ENCODE data around the gene NANOS3.

Gene NANOS3

DNA sequence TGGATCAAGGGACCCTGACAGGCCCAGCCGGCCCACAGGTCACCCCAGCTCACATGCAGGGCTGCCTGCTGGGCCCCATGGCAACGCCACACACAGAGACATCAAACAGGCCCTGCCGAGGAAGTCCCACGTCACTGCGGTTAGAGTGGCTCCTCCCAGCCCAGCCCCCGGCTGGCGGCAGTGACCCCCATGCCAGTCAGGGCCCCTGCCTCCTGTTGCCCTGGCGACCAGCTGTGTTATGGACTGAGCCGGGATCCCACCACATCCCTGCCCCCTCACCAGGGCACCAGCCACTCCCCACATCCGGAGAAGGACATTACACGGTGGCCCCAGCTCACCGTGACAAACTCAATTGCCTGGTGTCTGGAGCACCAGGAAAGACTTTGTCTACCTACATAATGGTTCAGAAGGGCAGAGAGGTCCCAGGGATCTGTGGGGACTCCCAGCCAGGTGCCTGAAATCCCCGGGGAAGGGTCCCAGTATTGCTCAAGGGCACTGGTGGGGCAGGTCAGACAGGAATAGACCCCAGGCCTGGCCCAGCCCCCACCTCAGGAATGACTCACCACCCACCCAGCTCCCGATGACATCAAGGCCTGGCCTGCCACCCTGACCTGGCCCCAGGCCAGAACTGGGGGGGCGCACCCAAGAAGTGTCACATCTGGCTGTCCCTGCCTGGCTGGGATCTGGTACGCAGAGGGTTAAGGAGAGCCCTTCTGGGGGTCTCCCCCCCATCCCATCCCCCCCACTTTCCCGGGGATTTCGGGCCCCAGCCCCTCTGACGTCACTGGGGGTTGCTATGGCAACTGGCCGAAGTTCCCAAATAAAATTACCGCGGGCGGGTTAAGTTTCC is 30.2 kb upstream of the NANOS3 start:
- ChIA-PET POLR2A (interaction anchor here (0.7 to 2.2 kb wide), 11 partner anchors 9 to 295 kb away, joined by 3 to 8 read pairs (median 4); partner anchors contain the start of gene ZSWIM4), CTCF (no interaction called here)
- DNase-seq (ENCODE audit: extremely low spot score): peak; percentile 77
- TF ChIP-seq FOXA1 (IDR thresholded peaks at IDR 0.05): no peak
- TF ChIP-seq TARDBP (IDR thresholded peaks at IDR 0.05): no peak
- no peak for TF ChIP-seq HDGF (IDR thresholded peaks at IDR 0.05; ENCODE audit: borderline replicate concordance)
- TF ChIP-seq, protein P1, sequence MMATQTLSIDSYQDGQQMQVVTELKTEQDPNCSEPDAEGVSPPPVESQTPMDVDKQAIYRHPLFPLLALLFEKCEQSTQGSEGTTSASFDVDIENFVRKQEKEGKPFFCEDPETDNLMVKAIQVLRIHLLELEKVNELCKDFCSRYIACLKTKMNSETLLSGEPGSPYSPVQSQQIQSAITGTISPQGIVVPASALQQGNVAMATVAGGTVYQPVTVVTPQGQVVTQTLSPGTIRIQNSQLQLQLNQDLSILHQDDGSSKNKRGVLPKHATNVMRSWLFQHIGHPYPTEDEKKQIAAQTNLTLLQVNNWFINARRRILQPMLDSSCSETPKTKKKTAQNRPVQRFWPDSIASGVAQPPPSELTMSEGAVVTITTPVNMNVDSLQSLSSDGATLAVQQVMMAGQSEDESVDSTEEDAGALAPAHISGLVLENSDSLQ (IDR thresholded peaks at IDR 0.05): no peak
- TF ChIP-seq BHLHE40 (IDR thresholded peaks at IDR 0.05; ENCODE audit: borderline replicate concordance): no peak
- no peak for TF ChIP-seq FOXK2 (IDR thresholded peaks at IDR 0.05)
- TF ChIP-seq CTBP1 (IDR thresholded peaks at IDR 0.05; ENCODE audit: borderline replicate concordance): no peak
- no peak for TF ChIP-seq SUZ12 (IDR thresholded peaks at IDR 0.05)
- no peak for TF ChIP-seq LEF1 (IDR thresholded peaks at IDR 0.05; ENCODE audit: borderline replicate concordance)
- TF ChIP-seq SP1 (IDR thresholded peaks at IDR 0.05): no peak
- TF ChIP-seq FOXM1 (IDR thresholded peaks at IDR 0.05; ENCODE audit: borderline replicate concordance): no peak
- TF ChIP-seq ELF4 (IDR thresholded peaks at IDR 0.05): no peak
- no peak for TF ChIP-seq ZNF384 (IDR thresholded peaks at IDR 0.05)
- TF ChIP-seq ARNT (IDR thresholded peaks at IDR 0.05): no peak
- no peak for TF ChIP-seq NFRKB (IDR thresholded peaks at IDR 0.05)
- TF ChIP-seq L3MBTL2 (conservative IDR thresholded peaks at IDR 0.05): no peak

DNA sequence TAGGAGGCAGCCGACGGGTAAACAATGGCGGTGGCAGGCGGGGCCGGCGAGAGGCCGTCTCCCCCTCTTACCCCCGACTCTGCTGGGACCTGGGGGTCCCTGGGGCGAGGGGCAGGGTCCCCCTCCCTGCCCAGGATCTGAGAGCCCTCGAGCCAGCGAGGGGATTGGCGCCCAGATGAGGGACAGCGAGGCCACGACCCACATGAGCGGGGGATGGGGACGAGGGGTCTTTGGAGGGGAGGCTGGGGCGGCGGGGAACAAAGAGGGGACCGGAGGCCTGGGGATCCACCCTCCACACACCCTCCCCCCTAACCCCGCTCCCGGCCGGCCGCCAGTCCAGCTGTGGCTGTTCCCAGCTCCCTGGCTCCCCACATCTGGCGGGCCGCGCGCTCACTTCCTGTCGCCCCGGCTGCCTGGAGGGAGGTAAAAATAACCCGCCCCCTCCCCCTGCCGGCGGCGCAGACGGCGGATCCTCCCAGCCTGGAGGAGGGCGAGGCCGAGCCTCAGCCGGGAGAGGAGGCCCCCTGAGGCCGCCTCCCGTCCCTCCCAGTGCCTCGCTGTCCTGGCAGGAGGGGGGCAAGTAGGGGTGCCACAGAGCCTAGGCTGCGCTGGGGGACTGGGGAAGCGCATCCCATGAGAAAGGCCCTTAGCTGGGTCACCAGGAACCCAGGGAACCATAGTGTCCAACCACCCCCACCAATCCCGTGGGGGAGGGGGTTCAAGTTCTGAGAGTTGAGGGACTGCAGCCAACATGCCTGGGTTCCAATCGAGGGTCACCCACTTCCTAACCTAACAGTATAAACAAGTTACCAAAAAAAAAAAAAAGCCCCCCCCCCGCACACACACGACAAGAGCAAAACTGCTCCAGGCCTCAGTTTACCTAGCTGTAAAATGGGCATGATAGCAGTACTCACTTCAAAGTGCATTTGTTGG is 29.3 kb upstream of the NANOS3 start:
- DNase-seq (ENCODE audit: extremely low spot score): peak; percentile 77
- TF ChIP-seq TARDBP (IDR thresholded peaks at IDR 0.05) (no peak), NFRKB (IDR thresholded peaks at IDR 0.05) (no peak), FOXA1 (IDR thresholded peaks at IDR 0.05) (no peak), BHLHE40 (IDR thresholded peaks at IDR 0.05; ENCODE audit: borderline replicate concordance) (no peak), LEF1 (IDR thresholded peaks at IDR 0.05; ENCODE audit: borderline replicate concordance) (no peak), CTBP1 (IDR thresholded peaks at IDR 0.05; ENCODE audit: borderline replicate concordance) (no peak), L3MBTL2 (conservative IDR thresholded peaks at IDR 0.05) (0 out of 2 replicates have a peak, but pooled peaks have one; percentile 11)
- TF ChIP-seq, protein P1 (IDR thresholded peaks at IDR 0.05): no peak
- ChIA-PET POLR2A (interaction anchor here (1.0 to 2.2 kb wide), 4 partner anchors 15 to 75 kb away, joined by 3 to 8 read pairs (median 5); partner anchors contain the start of gene ZSWIM4), CTCF (no interaction called here)

DNA sequence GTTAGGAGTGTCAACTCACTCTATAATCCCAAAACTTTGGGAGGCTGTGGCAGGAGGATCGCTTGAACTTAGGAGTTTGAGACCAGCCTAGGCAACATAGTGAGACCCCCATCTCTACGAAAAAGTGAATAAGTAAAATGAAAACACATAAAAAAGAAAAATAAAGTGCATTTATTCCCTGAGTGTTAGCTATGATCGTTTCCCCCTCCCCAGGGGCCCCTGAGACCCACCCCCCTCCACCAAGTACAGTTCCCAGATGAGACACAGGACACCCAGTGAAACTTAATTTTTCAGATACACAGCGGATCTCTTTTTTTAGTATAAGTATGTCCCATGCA is 28.6 kb upstream of the NANOS3 start:
- POLR2A ChIA-PET: interaction anchor here (2.2 kb wide), 1 partner anchor 14 kb away, joined by 8 read pairs; no protein-coding TSS in a partner anchor
- no peak for DNase-seq (ENCODE audit: extremely low spot score)
- TF ChIP-seq SUZ12 (IDR thresholded peaks at IDR 0.05) (no peak), NFRKB (IDR thresholded peaks at IDR 0.05) (no peak), FOXA1 (IDR thresholded peaks at IDR 0.05) (no peak), L3MBTL2 (conservative IDR thresholded peaks at IDR 0.05) (no peak), ELF4 (IDR thresholded peaks at IDR 0.05) (no peak), BHLHE40 (IDR thresholded peaks at IDR 0.05; ENCODE audit: borderline replicate concordance) (no peak), LEF1 (IDR thresholded peaks at IDR 0.05; ENCODE audit: borderline replicate concordance) (no peak), ARNT (IDR thresholded peaks at IDR 0.05) (no peak), CTBP1 (IDR thresholded peaks at IDR 0.05; ENCODE audit: borderline replicate concordance) (no peak), FOXM1 (IDR thresholded peaks at IDR 0.05; ENCODE audit: borderline replicate concordance) (no peak; the same call in 1 of the 2 replicates), TARDBP (IDR thresholded peaks at IDR 0.05) (no peak), ZNF384 (IDR thresholded peaks at IDR 0.05) (no peak), SP1 (IDR thresholded peaks at IDR 0.05) (no peak), FOXK2 (IDR thresholded peaks at IDR 0.05) (no peak)
- TF ChIP-seq, protein P1 (IDR thresholded peaks at IDR 0.05): no peak
- CTCF ChIA-PET: no interaction called here

DNA sequence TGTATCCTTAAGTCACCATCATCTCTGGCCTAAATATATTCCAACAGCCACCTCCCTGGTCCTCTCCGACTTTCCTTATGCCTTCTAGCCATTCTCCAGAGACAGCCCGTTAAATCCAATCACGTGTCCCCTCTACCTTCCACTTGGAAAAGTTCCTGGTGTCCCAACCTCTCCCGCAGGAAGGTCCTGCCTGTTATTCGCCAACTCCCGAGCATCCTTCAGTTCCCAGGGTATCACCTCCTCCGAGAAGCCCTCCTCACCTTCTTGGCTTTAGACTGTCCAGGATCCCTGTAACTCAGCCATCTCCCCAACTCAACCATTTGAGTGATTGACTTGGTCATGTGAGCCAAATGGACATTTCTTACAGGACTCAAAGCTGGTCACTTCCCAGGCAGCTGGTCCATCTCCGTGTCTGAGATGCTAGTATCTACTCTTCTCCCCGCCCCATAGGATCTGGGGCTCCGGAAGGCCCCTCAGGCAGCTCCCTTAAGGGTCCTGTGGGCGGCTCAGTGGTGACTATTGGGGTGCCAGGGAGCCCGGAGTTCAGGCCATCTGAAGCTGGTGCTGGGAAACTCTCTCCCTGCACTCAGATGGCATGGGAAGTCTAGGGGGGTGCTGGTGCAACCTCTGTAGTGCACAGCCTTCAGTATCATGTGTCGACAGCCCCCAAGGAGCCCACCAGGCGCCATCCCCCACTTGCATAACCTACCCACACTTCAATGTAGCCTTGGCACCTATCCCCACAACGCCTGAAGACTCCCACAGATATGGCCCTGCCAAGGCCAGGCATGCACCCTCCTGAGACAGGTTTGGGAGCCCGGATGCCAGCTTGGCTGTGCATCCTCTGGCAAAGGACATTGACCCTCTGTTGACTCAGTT is 27.9 kb upstream of the NANOS3 start:
- no peak for TF ChIP-seq ELF4 (IDR thresholded peaks at IDR 0.05)
- TF ChIP-seq SP1 (IDR thresholded peaks at IDR 0.05): no peak
- no peak for TF ChIP-seq ARNT (IDR thresholded peaks at IDR 0.05)
- no peak for TF ChIP-seq HDGF (IDR thresholded peaks at IDR 0.05; ENCODE audit: borderline replicate concordance)
- no peak for TF ChIP-seq NFRKB (IDR thresholded peaks at IDR 0.05)
- no peak for TF ChIP-seq FOXM1 (IDR thresholded peaks at IDR 0.05; ENCODE audit: borderline replicate concordance)
- no peak for TF ChIP-seq BHLHE40 (IDR thresholded peaks at IDR 0.05; ENCODE audit: borderline replicate concordance)
- TF ChIP-seq TARDBP (IDR thresholded peaks at IDR 0.05): no peak
- no peak for TF ChIP-seq L3MBTL2 (conservative IDR thresholded peaks at IDR 0.05)
- TF ChIP-seq FOXA1 (IDR thresholded peaks at IDR 0.05): no peak
- no peak for TF ChIP-seq FOXK2 (IDR thresholded peaks at IDR 0.05)
- TF ChIP-seq ZNF384 (IDR thresholded peaks at IDR 0.05): no peak
- ChIA-PET CTCF (no interaction called here), POLR2A (interaction anchor here (1.5 to 1.7 kb wide), 2 partner anchors 54 to 74 kb away, joined by 5 to 8 read pairs; partner anchors contain the start of genes C19orf53 and ZSWIM4)
- DNase-seq (ENCODE audit: extremely low spot score): no peak

All from HEK293T (cell line).